Prostate gland (tissue), 2 donors: Measurements from ENCODE around the gene CPA5.

Source experiments
- POLR2A ChIP-seq: fragments of 450-650 bp; IDR thresholded peaks from one replicate; pipeline ENCODE4 v1.6.1; 2016; ENCODE audit warnings: antibody characterized with exemption, mild to moderate bottlenecking
- POLR2AphosphoS5 ChIP-seq: sonication (generic); formaldehyde crosslinking; IDR thresholded peaks from one replicate; pipeline ENCODE4 v1.6.1; 2017; ENCODE audit warnings: antibody characterized with exemption
- TF ChIP-seq, protein P1 (sequence below), 4 experiments: fragments of 200-600 bp in 2 of 4; fragments of 450-650 bp in 2 of 4; sonication (generic) in 2 of 4; IDR thresholded peaks; 1 replicate in 3 of 4; 2 replicates in 1 of 4; pipeline ENCODE4 v1.5.1; 2016 to 2019; ENCODE audit warnings: antibody characterized with exemption in 4 of 4, mild to moderate bottlenecking in 2 of 4, moderate library complexity in 2 of 4

DNA sequence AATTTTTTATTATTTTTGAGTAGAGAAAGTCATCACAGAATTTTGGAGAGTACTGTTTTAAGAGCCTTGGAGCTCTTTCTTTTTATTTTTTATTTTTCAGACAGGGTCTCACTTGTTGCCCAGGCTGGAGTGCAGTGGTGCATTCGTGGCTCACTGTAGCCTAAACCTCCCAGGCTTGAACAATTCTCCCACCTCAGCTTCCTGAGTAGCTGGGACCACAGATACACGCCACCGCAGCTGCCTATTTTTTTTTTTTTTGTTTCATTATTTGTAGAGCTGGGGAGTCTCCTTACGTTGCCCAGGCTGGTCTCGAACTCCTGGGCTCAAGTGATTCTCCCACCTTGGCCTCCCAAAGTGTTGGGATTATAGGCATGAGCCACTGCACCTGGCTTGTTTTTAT, 41.1 kb upstream of the CPA5 start:
- TF ChIP-seq POLR2A (no peak), POLR2AphosphoS5 (no peak)
- TF ChIP-seq, protein P1, sequence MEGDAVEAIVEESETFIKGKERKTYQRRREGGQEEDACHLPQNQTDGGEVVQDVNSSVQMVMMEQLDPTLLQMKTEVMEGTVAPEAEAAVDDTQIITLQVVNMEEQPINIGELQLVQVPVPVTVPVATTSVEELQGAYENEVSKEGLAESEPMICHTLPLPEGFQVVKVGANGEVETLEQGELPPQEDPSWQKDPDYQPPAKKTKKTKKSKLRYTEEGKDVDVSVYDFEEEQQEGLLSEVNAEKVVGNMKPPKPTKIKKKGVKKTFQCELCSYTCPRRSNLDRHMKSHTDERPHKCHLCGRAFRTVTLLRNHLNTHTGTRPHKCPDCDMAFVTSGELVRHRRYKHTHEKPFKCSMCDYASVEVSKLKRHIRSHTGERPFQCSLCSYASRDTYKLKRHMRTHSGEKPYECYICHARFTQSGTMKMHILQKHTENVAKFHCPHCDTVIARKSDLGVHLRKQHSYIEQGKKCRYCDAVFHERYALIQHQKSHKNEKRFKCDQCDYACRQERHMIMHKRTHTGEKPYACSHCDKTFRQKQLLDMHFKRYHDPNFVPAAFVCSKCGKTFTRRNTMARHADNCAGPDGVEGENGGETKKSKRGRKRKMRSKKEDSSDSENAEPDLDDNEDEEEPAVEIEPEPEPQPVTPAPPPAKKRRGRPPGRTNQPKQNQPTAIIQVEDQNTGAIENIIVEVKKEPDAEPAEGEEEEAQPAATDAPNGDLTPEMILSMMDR (IDR thresholded peaks at IDR 0.05): no peak
